NCI-H1105 (cell line): Measurements from ENCODE around the gene DHRSX.
A peak's percentile ranks its signal among the peaks of the same experiment; 100 is the strongest.
"Not testable (repeated sequence)": the region's sequence is repeated elsewhere in the genome, so short reads cannot be mapped to it uniquely, and the experiment has no call there.

ENCODE experiments used
- DNase-seq: peaks from one replicate; lab custom pipeline; 2025; lab: John Stamatoyannopoulos, UW

DHRSX gene, protein sequence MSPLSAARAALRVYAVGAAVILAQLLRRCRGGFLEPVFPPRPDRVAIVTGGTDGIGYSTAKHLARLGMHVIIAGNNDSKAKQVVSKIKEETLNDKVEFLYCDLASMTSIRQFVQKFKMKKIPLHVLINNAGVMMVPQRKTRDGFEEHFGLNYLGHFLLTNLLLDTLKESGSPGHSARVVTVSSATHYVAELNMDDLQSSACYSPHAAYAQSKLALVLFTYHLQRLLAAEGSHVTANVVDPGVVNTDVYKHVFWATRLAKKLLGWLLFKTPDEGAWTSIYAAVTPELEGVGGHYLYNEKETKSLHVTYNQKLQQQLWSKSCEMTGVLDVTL

DNA sequence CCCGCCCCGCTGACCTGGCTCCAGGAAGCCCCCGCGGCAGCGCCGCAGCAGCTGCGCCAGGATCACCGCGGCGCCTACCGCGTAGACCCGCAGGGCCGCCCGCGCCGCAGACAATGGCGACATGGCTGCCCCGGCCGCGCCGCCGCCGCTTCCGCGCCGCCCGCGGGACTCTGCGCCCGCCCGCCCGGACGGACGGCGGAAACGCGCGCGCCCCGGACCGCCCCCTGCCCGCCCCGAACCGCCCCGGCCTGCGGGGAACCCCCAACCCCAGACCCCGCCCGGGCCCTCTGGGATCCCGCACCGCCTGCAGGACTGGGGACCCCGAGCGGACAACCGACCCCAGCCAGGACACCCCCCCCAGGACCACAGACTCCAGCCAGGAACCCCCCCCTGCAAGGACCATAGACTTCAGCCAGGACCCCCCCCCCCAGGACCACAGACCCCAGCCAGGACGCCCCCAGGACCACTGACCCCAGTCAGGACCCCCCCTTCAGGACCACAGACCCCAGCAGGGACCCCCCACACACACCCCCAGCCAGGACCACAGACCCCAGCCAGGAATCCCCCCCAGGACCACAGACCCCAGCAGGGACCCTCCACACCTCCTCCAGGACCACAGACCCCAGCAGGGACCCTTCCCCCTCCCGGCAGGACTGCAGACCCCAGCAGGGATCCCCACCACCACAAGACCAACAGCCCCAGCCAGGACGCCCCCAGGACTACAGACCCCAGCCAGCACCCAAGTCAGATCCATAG lies at the start of gene DHRSX, which contains the start of gene ZBED1:
Gene DHRSX, minus strand, starts transcription at position 174 of the 756 bp plus-strand sequence. Its CDS starts 51 bp downstream, at position 123.
Gene ZBED1, minus strand, starts transcription at position 174 of the 756 bp plus-strand sequence. CDS start 10,257 bp downstream, outside the sequence.
- DNase-seq: no peak

DNA sequence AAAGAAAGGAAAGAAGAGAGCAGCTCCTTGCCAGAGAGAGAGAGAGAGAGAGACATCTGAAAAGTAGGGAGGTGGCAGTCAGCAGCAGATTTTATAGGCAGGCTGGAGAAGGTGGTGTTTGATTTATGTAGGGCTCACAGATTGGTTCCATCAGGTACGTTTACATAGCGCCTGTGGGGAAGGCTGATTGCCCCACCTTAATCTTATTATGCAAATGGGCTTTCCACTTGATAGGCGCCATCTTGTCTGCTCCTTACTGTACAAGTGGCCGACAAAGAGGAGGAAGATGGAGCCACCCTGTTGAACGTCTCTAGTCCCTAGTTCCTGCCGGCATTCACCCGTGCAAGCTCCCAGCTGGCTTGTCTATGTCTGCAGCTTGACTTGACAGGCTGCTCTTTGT lies 49.1 kb upstream of the DHRSX start:
- peak; percentile 18 for DNase-seq

DNA sequence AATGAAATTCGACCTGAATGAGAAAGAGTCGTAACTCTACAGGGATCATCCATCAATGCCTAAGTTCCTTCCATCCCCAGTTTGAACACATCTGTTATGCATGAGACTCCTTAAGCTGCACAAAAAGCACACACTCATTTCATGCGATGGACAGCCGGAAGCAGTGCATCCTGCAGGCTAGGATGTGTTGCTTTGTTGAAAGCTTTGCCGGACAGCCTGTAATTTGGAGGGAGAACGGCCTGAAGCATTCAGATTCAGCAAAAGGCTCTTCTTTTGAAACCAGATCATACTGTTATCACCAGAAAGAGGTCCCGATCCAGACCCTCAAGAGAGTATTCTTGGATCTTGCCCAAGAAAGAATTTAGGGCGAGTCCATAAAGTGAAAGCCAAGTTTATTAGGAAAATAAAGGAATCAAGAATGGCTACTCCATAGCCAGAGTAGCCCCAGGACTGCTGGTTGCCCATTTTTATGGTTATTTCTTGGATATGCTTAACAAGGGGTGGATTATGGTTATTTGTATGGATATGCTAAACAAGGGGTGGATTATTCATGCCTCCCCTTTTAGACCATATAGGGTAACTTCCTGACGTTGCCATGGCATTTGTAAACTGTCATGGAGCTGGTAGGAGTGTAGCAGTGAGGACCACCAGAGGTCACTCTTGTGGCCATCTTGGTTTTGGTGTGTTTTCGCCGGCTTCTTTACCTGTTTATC lies 48.1 kb upstream of the DHRSX start:
- DNase-seq: no peak

DNA sequence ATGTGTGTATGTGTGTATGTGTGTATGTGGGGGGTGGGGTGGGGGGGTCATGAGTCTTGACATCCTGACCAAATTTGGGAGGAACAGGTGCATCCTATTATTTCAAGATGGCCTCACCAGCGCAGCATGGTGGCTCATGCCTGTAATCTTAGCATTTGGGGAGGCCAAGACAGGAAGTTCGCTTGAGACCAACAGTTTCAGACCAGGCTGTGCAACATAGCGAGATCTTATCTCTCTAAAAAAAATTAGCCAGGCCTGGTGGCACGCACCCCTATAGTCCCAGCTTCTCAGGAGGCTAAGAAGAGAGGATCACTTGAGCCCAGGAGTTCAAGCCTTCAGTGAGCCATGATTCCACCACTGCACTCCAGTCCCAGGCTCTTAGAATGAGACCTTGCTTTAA lies 47.0 kb upstream of the DHRSX start:
- DNase-seq: no peak

DNA sequence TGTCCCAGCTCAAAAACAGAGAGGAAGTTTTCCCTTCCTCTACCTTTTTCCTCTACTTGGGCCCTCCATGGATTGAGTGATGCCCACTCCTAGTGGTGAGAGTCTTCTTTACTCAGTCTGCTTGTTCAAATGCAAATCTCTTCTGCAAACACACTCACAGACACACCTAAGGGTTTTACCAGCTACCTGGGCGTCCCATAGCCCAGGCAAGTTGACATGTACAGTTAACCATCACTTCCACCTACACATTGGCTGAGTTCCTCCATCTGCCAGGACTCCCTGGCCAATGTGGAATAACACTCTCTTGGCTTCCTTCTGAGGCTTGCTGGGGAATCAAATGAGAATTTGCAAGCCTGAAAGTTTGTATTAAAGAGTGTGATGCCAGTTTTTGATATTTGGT lies 45.7 kb upstream of the DHRSX start:
- DNase-seq: no peak

DNA sequence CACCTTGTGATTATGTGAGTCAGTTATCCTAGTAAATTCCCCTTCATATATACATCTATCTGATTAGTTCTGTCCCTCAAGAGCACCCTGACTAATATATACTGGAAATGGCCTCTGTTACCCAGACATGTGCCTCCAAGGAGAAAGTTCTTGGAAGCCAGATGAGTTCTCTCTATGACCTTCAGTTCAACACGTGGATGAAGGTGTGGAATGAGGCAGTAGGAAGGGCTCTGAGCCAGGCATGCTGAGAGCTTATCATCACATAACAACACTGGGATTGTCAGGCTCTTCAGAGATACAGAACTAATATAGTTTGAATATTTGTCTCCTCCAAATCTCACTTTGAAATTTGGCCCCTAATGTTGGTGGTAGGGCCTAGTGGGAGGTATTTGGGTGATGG lies 44.4 kb upstream of the DHRSX start:
- DNase-seq: no peak

DNA sequence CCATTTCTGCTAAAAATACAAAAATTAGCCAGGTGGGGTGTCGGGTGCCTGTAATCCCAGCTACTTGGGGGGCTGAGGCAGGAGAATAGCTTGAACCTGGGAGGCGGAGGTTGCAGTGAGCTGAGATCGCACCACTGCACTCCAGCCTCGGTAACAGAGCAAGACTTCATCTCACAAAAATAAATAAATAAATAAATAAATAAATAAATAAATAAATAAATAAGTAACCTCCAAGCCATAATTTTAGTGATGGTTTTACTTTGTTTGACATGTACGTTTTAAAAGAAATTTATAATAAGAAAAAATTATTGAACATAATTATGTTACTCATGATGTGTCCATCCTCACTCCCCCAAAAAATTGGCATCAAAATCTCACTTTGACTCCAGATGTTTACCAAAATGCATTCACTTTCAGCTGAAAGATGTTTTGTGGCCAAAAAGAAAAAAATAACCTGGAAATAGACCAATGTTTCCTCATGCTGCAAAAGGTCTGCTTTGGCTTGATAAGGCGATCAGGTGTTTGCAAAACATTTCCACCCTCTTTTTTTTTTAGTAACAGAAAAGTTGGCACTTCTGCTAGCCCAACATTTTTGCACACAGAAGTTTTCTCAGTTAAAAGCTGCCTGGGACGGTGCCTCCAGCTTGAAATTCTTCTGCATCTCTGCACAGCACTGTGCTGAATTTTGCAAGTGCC lies 42.2 kb upstream of the DHRSX start:
- DNase-seq: no peak

DNA sequence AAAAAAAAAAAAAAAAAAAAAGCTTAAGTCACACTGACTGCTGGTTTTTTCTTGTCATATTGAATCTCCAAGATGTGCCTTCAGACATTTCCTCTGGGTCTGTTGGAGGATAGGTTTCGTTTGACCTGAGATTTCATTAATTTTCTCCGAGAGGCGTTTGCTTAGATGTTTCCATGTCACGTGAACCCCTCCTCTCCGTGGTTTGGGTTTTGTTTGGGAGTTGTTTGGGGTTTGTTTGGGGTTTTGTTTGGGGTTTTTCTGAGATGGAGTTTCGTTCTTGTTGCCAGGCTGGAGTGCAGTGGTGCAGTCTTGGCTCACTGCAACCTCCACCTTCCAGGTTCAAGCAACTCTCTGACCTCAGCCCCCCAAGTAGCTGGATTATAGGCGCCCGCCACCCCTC lies 40.8 kb upstream of the DHRSX start:
- DNase-seq: no peak

DNA sequence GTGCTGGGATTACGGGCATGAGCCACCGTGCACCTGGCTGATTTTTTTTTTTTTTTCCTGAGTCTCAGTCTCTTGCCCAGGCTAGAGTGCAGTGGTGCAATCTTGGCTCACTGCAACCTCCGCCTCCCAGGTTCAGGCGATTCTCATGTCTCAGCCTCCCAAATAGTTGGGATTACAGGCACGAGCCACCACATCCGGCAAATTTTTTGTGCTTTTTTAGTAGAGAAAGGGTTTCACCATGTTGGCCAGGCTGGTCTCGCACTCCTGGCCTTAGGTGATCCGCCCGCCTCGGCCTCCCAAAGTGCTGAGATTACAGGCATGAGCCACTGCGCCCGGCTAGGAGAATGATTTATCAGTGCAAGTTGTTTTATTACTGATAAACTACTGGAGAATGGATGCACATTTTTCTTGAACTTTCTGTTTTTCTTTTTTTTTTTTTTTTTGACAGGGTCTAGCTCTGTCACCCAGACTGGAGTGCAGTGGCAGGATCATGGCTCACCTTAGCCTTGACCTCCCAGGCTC lies 39.7 kb upstream of the DHRSX start:
- DNase-seq: no peak

DNA sequence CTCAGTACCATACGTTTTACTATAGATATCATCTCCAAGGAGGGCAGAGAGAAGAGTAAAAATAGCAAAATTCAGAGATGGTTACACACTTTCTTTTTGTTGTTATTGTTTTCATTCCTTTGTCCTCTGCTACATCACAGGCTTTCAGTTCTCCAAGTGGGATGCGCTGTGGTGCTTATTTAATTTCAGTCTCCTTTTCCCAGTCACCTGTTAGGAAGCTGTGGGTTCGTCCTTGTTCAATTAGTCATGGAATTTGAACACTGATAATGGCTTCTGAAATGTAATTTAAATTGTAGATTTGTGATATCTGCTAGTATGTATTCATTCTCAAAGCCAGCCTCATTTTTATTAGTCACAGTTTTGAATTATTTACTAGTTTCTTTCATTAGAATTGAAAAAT lies 38.8 kb upstream of the DHRSX start:
- DNase-seq: no peak

DNA sequence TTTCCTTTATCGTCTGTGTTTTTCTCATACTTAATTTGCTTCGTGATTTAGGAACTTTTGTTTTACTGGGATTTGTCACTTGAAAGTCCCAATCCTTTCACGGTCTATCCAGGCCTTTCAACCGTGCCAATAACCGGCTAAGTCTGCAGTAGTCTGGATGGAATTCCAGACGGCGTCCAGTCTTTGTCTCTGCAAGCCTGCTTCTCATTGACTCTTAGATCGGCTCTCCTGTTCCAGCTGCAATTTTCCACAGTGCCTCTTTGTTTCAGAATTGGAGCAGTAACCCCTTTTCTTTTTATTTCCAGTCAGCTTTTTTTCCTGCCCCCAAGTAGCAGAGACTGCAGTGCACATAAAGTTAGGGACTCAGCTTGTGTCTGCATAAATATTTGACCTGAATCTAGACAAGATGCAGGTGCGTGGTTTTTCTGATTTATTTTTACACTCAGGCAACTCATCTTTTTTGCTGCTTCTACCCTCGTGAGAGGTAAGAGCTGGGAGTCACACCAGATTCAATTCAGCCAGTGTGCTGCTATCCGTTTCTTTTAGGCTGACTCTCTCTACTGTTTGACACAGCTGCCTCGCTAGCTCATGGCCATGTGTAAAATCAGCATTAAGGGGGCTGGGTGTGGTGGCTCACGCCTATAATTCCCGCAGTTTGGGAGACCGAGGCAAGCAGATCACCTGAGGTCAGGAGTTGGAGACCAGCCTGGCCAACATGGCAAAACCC lies 37.4 kb upstream of the DHRSX start:
- DNase-seq: no peak

DNA sequence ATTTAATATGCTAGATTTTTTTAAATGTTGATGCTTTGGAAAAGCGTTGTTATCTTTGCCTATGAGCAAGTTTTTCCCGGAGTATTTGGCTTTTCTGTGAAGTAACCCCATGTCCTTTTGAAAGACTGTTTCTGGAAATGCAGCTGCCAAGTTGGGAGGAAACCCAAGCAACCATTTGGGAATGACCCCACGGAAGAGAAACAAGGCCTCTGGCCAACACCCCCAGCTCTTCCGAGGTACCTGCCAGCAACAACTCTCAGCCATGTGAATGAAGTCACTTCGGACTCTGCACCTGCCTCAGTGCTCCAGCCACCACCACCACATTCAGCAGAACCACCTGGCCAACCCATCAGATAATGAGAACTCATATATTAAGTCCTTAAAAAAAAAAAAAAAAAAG lies 36.2 kb upstream of the DHRSX start:
- DNase-seq: no peak

DNA sequence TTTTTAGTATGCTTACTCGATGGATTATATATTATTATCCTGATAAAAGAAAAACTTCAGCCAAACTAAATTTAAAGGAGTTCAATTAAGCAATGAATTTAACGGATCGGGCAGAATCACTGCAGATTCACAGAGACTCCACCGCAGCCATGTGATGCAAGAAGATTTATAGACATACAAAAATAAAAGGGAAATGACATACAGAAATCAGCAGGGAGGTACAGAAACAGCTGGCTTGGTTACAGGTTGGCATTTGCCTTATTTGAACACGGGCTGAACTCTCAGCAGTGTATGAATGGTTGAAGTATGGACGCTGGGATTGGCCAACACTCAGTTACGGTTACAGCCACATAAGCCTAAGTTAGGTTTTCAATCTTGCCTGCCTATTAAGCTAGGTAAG lies 35.4 kb upstream of the DHRSX start:
- DNase-seq: no peak

DNA sequence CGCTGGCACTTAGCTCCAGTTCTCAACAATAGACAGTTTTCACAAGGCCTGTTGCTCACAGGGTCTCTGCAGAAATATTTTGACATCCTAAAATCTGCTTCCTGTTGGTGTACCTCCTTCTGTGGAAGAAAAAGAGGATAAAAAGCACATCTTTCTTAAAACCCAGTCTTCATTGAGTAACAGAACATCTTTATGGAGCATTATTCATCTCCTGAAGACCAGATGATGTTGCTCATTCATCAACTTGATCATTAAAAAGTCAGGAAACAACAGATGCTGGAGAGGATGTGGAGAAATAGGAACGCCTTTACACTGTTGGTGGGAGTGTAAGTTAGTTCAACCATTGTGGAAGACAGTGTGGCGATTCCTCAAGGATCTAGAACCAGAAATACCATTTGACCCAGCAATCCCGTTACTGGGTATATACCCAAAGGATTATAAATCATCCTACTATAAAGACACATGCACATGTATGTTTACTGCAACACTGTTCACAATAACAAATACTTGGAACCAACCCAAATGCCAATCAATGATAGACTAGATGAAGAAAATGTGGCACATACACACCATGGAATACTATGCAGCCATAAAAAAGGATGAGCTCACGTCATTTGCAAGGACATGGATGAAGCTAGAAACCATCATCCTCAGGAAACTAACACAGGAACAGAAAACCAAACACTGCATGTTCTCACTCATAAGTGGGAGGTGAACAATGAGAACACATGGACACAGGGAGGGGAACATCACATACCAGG lies 33.7 kb upstream of the DHRSX start:
- DNase-seq: not testable (repeated sequence)

DNA sequence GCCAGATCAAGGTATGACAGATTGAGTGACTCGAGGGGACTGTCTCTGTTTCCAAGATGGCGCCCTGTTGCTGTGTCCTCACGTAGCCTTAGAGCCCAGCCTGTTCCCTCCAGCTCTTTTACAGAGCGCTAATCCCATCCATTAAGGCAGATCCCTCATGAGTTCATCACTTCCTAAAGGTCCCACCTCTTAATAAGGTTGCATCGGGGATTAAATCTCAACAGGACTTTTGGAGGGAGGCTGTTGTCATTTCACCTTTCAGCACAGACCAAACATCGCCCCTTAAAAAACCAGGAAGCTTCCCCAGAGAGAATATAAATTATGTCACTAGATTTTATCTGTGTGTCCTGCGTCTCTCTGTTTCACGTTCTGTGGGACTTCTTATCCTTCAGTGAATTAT lies 32.6 kb upstream of the DHRSX start:
- no peak for DNase-seq

DNA sequence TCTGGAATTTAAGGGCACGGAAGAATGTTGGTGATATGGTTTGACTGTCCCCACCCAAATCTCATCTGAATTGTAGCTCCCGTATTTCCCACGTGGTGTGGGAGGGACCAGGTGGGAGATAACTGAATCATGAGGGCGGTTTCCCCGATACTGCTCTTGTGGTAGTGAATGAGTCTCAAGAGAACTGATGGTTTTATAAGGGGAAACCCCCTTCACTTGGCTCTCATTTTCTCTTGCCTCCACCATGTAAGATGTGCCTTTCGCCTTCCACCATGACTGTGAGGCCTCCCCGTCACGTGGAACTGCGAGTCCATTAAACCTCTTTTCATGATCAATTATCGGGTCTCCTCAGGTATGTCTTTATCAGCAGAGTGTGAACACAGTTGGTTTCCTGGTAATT lies 25.6 kb upstream of the DHRSX start:
- no peak for DNase-seq

DNA sequence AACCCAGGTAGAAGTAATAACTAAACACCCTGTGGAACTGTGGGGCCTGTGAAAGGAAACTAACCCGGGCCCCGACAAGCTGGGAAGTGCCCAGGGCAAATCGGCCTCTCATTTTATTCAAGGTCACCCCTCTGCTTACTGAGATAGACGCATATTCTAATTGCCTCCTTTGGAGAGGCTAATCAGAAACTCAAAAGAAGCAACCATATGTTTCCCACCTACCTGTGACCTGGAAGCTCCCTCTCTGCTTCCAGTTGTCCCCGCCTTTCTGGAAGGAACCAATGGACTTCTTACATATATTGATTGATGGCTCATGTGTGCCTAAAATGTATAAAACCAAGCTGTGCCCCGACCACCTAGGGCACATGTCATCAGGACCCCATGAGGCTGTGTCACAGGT lies 23.1 kb upstream of the DHRSX start:
- no peak for DNase-seq

DNA sequence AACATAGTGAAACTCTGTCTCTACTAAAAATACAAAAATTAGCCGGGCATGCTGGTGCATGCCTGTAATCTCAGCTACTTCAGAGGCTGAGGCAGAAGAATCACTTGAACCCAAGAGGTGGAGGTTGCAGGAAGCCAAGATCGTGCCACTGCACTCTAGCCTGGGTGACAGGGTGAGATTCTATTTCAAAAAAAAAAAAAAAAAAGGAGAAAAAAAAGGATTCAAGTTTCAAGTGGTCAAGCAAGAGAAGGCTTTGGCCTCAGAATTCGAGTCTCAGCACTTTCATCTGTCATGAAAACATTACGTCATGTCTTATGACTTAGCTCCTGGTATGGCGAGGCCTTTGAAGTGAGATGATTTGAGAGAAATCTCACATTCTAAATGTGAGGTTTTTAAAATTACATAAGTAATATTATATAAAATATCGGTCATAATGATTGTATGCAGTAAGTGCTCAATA lies 21.2 kb upstream of the DHRSX start:
- no peak for DNase-seq

DNA sequence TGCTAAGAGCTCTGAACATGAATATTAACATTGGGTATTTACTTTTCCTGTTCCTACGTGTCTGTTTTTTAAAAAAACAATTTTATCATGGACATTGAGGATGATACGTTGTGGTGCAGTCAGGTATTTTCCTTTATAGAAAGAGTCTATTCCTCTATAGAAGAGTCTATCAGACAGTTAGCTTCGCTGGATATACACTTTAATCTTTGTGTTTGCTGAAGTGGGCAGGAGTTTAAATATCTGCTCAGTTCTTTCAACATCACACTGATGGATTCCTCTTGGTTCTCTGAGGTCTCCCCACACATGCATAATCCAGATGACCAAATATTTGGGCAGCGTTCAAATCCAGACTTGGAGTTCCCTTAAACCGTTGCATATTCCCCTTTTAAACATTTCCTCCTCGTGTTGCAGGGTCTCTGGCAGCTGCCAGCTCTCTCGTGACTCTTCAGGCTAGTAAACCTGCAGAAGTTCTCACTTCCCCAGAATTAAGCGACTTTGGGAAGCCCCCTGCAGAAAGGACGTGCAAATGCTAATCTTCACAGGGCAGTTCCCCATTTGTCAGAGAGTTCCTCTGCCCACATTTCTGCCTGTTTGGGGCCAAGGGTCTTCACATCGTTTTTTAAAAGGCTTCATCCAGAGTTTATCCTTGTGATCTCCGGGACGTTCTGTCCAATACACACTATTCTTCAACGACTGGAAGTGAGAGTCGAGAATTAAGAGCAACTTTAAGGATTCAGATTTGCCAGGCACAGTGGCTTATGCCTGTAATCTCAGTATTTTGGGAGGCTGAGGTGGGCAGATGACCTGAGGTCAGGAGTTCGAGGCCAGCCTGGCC lies 20.5 kb upstream of the DHRSX start:
- no peak for DNase-seq

DNA sequence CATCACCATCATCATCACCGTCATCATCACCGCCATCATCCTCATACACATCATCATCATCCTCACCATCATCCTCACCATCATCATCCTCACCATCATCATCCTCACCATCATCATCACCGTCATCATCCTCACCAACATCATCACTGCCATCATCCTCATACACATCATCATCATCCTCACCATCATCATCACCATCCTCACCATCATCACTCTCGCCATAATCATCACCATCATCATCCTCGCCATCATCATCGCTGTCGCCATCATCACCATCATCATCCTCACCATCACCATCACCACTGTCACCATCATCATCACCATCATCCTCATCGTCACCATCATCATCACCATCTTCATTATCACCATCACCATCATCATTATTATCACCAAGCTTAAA lies 19.8 kb upstream of the DHRSX start:
- no peak for DNase-seq
